ENCODE data around the gene RIOK3. TPM values are rescaled to one million over a fixed set of nuclear protein-coding genes. Genes with fewer than 3 reads are reported as not detected.
"Not testable (repeated sequence)": the region's sequence is repeated elsewhere in the genome, so short reads cannot be mapped to it uniquely, and the experiment has no call there.

The RIOK3 gene
- 25.9 and 26.1 TPM in 2 replicates for total RNA-seq (2014; rRNA removed; shearing (Covaris generic); ENCODE audit: low replicate concordance)

GRCh38 chr18:23452728-23453679 lies at the start of gene RIOK3:
RIOK3 (plus strand) TSS chr18:23453287; CDS start chr18:23453440, 153 bp downstream.
- peak; percentile 93 for DNase-seq (ENCODE audit: low read depth)
- in situ Hi-C loops (cut with HindIII; ENCODE audit: low pct_unique_long_range_greater_than_20kb, low sequenced_read_pairs) = no loop called here

- no peak for DNase-seq (ENCODE audit: low read depth)
- in situ Hi-C loops (cut with HindIII; ENCODE audit: low pct_unique_long_range_greater_than_20kb, low sequenced_read_pairs) = no loop called here
These were observed 49.8 kb upstream of the RIOK3 start for GRCh38 chr18:23403310-23403709.

- in situ Hi-C loops (cut with HindIII; ENCODE audit: low pct_unique_long_range_greater_than_20kb, low sequenced_read_pairs) = no loop called here
- no peak for DNase-seq (ENCODE audit: low read depth)
These were observed 47.5 kb upstream of the RIOK3 start for GRCh38 chr18:23405636-23406035.

- DNase-seq (ENCODE audit: low read depth) = peak; percentile 34
- in situ Hi-C loops (cut with HindIII; ENCODE audit: low pct_unique_long_range_greater_than_20kb, low sequenced_read_pairs) = no loop called here
These were observed 46.8 kb upstream of the RIOK3 start for GRCh38 chr18:23406271-23406787.

GRCh38 chr18:23412351-23412964 lies 40.6 kb upstream of the RIOK3 start:
- no peak for DNase-seq (ENCODE audit: low read depth)
- in situ Hi-C loops (cut with HindIII; ENCODE audit: low pct_unique_long_range_greater_than_20kb, low sequenced_read_pairs) = no loop called here

GRCh38 chr18:23415515-23415914 lies 37.6 kb upstream of the RIOK3 start:
- in situ Hi-C loops (cut with HindIII; ENCODE audit: low pct_unique_long_range_greater_than_20kb, low sequenced_read_pairs) = no loop called here
- no peak for DNase-seq (ENCODE audit: low read depth)

GRCh38 chr18:23416298-23416697 lies 36.8 kb upstream of the RIOK3 start:
- in situ Hi-C loops (cut with HindIII; ENCODE audit: low pct_unique_long_range_greater_than_20kb, low sequenced_read_pairs) = no loop called here
- no peak for DNase-seq (ENCODE audit: low read depth)

GRCh38 chr18:23421277-23421676 lies 31.8 kb upstream of the RIOK3 start:
- in situ Hi-C loops (cut with HindIII; ENCODE audit: low pct_unique_long_range_greater_than_20kb, low sequenced_read_pairs) = no loop called here
- DNase-seq (ENCODE audit: low read depth) = no peak

- in situ Hi-C loops (cut with HindIII; ENCODE audit: low pct_unique_long_range_greater_than_20kb, low sequenced_read_pairs) = no loop called here
- peak; percentile 76 for DNase-seq (ENCODE audit: low read depth)
These were observed 30.2 kb upstream of the RIOK3 start for GRCh38 chr18:23422751-23423418.

GRCh38 chr18:23424616-23425015 lies 28.5 kb upstream of the RIOK3 start:
- in situ Hi-C loops (cut with HindIII; ENCODE audit: low pct_unique_long_range_greater_than_20kb, low sequenced_read_pairs) = no loop called here
- DNase-seq (ENCODE audit: low read depth) = no peak

- no peak for DNase-seq (ENCODE audit: low read depth)
- in situ Hi-C loops (cut with HindIII; ENCODE audit: low pct_unique_long_range_greater_than_20kb, low sequenced_read_pairs) = no loop called here
These were observed 24.3 kb upstream of the RIOK3 start for GRCh38 chr18:23428821-23429220.

- DNase-seq (ENCODE audit: low read depth); in situ Hi-C loops (cut with HindIII; ENCODE audit: low pct_unique_long_range_greater_than_20kb, low sequenced_read_pairs): not testable (repeated sequence)
These were observed 23.5 kb upstream of the RIOK3 start for GRCh38 chr18:23429538-23429937.

- no peak for DNase-seq (ENCODE audit: low read depth)
- in situ Hi-C loops (cut with HindIII; ENCODE audit: low pct_unique_long_range_greater_than_20kb, low sequenced_read_pairs) = no loop called here
These were observed 19.7 kb upstream of the RIOK3 start for GRCh38 chr18:23433360-23433759.

- in situ Hi-C loops (cut with HindIII; ENCODE audit: low pct_unique_long_range_greater_than_20kb, low sequenced_read_pairs) = no loop called here
- peak; percentile 59 for DNase-seq (ENCODE audit: low read depth)
These were observed 15.6 kb upstream of the RIOK3 start for GRCh38 chr18:23437357-23438045.

- DNase-seq (ENCODE audit: low read depth) = no peak
- in situ Hi-C loops (cut with HindIII; ENCODE audit: low pct_unique_long_range_greater_than_20kb, low sequenced_read_pairs) = no loop called here
These were observed 15.1 kb upstream of the RIOK3 start for GRCh38 chr18:23438046-23438377.

- DNase-seq (ENCODE audit: low read depth) = no peak
- in situ Hi-C loops (cut with HindIII; ENCODE audit: low pct_unique_long_range_greater_than_20kb, low sequenced_read_pairs) = no loop called here
These were observed 14.3 kb upstream of the RIOK3 start for GRCh38 chr18:23438608-23439366.

GRCh38 chr18:23440131-23440530 lies 13.0 kb upstream of the RIOK3 start:
- in situ Hi-C loops (cut with HindIII; ENCODE audit: low pct_unique_long_range_greater_than_20kb, low sequenced_read_pairs) = no loop called here

GRCh38 chr18:23442958-23443357 lies 10.1 kb upstream of the RIOK3 start:
- no peak for DNase-seq (ENCODE audit: low read depth)
- in situ Hi-C loops (cut with HindIII; ENCODE audit: low pct_unique_long_range_greater_than_20kb, low sequenced_read_pairs) = no loop called here

More at GRCh38 chr18:23440131-23440530, 13.0 kb upstream of the RIOK3 start:
- no peak for DNase-seq (ENCODE audit: low read depth)
